Ovary (tissue), 9 donors: ENCODE measurements around the gene SERPING1. TPM values are rescaled to one million over a fixed set of nuclear protein-coding genes. Genes with fewer than 3 reads are reported as not detected.

Source experiments
- DNase-seq, 5 donors: peaks; one replicate each; pipeline ENCODE4 v3.0.0-alpha.2; 2019 to 2020
- H3K27ac ChIP-seq, 2 donors: fragments of 200-600 bp; one replicate each; pipeline versions ENCODE4 v1.5.1 to v1.8.0; 2019 to 2022
- H3K27me3 ChIP-seq: fragments of 200-600 bp; one replicate; pipeline ENCODE4 v1.8.0; 2022
- H3K36me3 ChIP-seq: fragments of 200-600 bp; sonication (generic); one replicate; pipeline ENCODE4 v1.5.1; 2019
- H3K4me1 ChIP-seq: one replicate; pipeline ENCODE4 v1.8.1; 2013; ENCODE audit warnings: mild to moderate bottlenecking, moderate library complexity; ENCODE audit not compliant: insufficient read depth
- H3K4me3 ChIP-seq: fragments of 200-600 bp; sonication (generic); one replicate; pipeline ENCODE4 v1.5.1; 2017
- H3K9me3 ChIP-seq, 2 donors: fragments of 200-600 bp in 1 of 2; sonication (generic) in 1 of 2; one replicate each; pipeline versions ENCODE4 v1.5.1 to v1.8.1; 2013 to 2019; ENCODE audit warnings: mild to moderate bottlenecking in 1 of 2, moderate library complexity in 1 of 2
- EP300 ChIP-seq: sonication (generic); formaldehyde crosslinking; IDR thresholded peaks from one replicate; pipeline ENCODE4 v1.6.1; 2017; ENCODE audit warnings: antibody characterized with exemption
- POLR2A ChIP-seq: fragments of 450-650 bp; IDR thresholded peaks from one replicate; pipeline ENCODE4 v1.6.1; 2017; ENCODE audit warnings: antibody characterized with exemption, mild to moderate bottlenecking, moderate library complexity
- WGBS, 3 donors: extraction: QIAGEN DNeasy Blood & Tissue Kit in 1 of 3; methylation state at CpG; one replicate each; pipeline versions ENCODE4 v1.1.5 to v1.1.7; 2013 to 2017; 5-methylcytosine and 5-hydroxymethylcytosine counted together
- intact Hi-C, 4 donors: fragments of 100-400 bp; cut with DNase I; formaldehyde crosslinking; loops; one replicate each; pipeline versions ENCODE4 v1.11.0 to v1.15.1; 2022 to 2023
- polyA plus RNA-seq, 2 donors: library from polyadenylated mRNA; stranded (reverse); fragments of 200-250 nt in 1 of 2; fragments of 350-450 nt in 1 of 2; fragmentation: Illumina TruSeq in 1 of 2; extraction: RNeasy Lipid Tissue Mini Kit (QIAGEN cat#74804) in 1 of 2; gene quantifications; one replicate each; pipeline ENCODE4 v1.2.3, GENCODE V29; 2013 to 2014
- total RNA-seq, 7 donors: library from RNA; depleted of rRNA in 2 of 7; stranded (reverse); fragments of >200 nt in 2 of 7; fragmentation: NEBNext Ultra II Directional in 3 of 7; extraction: Animal tissue kit (Norgen Biotek cat#: 25700) in 3 of 7; gene quantifications; one replicate each; pipeline versions ENCODE4 v1.1.0 to v1.2.4, GENCODE V29; 2016 to 2023
- TF ChIP-seq, protein P1 (sequence below), 3 donors: fragments of 450-650 bp in 2 of 3; fragments of 200-600 bp in 1 of 3; IDR thresholded peaks; one replicate each; pipeline versions ENCODE4 v1.5.1 to v1.8.0; 2016 to 2022; ENCODE audit warnings: antibody characterized with exemption in 3 of 3, mild to moderate bottlenecking in 1 of 3
- donor health status: DM: no; HTN: no; CAD: no; lungs with moderate emphysema.
- donor health status: DM: no; HTN: no; CAD: no.
- donor health status: Bipolar disorder and iron deficiency.
- donor health status: DM: yes; HTN: yes; CAD: no.
- donor health status: DM: no; HTN: no; CAD: no.
- donor health status: DM: yes; HTN: yes; CAD: no.

SERPING1 gene
- total and polyA plus RNA-seq, 9 donors, result 454 to 2,358 (median 729) TPM

DNA sequence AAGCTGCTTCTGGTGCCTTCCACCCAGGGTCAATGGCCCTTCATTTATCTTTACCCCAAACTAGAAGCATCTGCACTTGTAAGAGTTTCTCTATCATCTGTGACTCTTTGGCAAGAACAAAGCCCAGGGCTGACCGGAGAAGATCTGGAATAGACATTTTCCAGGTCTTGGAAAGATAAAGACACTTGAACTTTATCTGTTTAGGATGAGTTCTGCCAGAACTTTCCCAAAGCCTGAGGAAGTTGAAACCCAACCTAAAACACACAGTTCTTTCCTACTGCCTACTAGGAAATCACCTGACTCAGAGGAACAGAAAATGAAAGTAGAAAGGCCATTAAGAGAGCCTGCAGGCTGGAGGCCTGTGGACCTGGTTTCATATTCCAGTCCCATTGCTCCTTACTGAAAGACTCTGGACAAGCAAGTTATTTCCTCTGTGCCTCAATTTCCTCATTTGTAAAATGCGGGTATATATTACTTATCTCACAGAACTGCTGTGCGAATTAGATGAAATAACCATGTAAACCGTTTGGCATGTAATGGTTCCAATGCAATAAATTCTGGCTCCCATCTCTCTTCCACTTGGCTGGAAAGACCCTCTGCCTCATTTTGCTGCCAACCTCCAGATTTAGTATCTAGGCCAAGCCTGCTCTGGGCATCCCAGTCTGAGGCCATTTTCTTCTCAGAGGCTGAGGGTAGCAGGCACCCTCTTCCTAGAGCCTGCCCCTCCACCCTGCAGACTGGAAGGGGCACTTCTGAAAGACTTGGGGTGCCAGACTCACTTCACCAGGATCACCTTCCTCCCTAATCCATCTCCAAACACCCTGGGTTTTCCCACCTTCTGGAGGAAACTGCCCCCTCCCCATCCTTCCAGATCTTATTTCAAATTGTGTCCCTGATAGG lies 31.2 kb upstream of the SERPING1 start:
- Histone ChIP-seq H3K4me1 (peaks cover 10% of the 10 kb centered on the region), H3K4me3 (peak overlapping the region; percentile 76), H3K27ac (peak overlapping the region; percentile 78 to 85), H3K36me3 (no peaks in the 10 kb centered on the region), H3K9me3 (no peaks in the 10 kb centered on the region), H3K27me3 (no peaks in the 10 kb centered on the region)
- WGBS, 3 donors, result 13 to 18% (median 17%) methylated on average over 4 of the region's 4 CpGs
- DNase-seq, result peak in 2 of 5 donors; percentile 14 to 46
- intact Hi-C loops, result loop anchor here in 3 of 4 donors (2.0 to 5.0 kb wide), 2 partner anchors 75 to 76 kb away; no protein-coding TSS in a partner anchor
- no peak for TF ChIP-seq POLR2A
- no peak for TF ChIP-seq EP300
- TF ChIP-seq, protein P1, sequence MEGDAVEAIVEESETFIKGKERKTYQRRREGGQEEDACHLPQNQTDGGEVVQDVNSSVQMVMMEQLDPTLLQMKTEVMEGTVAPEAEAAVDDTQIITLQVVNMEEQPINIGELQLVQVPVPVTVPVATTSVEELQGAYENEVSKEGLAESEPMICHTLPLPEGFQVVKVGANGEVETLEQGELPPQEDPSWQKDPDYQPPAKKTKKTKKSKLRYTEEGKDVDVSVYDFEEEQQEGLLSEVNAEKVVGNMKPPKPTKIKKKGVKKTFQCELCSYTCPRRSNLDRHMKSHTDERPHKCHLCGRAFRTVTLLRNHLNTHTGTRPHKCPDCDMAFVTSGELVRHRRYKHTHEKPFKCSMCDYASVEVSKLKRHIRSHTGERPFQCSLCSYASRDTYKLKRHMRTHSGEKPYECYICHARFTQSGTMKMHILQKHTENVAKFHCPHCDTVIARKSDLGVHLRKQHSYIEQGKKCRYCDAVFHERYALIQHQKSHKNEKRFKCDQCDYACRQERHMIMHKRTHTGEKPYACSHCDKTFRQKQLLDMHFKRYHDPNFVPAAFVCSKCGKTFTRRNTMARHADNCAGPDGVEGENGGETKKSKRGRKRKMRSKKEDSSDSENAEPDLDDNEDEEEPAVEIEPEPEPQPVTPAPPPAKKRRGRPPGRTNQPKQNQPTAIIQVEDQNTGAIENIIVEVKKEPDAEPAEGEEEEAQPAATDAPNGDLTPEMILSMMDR (IDR thresholded peaks at IDR 0.05), result no peak

DNA sequence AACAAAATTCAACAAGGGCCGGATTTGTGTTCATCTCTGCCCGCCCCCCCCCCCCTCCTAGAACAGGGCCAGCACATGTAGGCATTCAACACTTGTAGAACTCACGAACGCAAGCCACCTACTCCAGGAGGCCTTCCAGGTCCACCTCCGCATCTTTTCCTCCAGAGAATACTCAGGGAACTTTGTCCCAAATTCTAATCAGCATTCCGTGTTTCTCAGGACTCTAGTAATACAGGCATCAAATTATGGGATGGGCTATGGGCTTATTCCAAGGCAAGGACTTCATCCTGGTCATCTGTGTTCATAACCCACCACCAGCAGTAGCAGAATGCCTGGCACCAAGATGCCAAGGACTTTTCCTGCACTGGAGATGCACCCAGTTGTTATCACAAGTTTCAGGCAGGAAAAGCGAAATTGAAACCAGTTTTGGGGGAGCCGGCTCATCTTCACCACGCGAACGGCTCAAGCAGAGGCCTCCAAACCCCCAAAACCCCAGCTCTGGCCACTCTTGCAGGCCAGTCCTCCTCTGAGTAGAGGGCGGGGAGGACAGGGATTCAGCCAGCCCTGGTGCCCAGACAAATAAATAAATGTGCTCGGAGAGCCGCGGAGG lies 30.5 kb upstream of the SERPING1 start:
- intact Hi-C loops, result loop anchor here in 3 of 4 donors (2.0 to 5.0 kb wide), 2 partner anchors 74 to 75 kb away; no protein-coding TSS in a partner anchor
- H3K27ac ChIP-seq, result peak overlapping the region; percentile 78 to 85
- H3K9me3 ChIP-seq, result no peaks in the 10 kb centered on the region
- no peak for TF ChIP-seq POLR2A
- TF ChIP-seq EP300, result no peak
- TF ChIP-seq, protein P1 (IDR thresholded peaks at IDR 0.05), result no peak
- H3K27me3 ChIP-seq, result no peaks in the 10 kb centered on the region
- 1 to 4% (median 2%) methylated on average over 15 of the region's 15 CpGs for WGBS, 3 donors
- H3K36me3 ChIP-seq, result no peaks in the 10 kb centered on the region
- H3K4me3 ChIP-seq, result peak overlapping the region; percentile 76
- H3K4me1 ChIP-seq, result peaks cover 10% of the 10 kb centered on the region
- DNase-seq, result no peak

DNA sequence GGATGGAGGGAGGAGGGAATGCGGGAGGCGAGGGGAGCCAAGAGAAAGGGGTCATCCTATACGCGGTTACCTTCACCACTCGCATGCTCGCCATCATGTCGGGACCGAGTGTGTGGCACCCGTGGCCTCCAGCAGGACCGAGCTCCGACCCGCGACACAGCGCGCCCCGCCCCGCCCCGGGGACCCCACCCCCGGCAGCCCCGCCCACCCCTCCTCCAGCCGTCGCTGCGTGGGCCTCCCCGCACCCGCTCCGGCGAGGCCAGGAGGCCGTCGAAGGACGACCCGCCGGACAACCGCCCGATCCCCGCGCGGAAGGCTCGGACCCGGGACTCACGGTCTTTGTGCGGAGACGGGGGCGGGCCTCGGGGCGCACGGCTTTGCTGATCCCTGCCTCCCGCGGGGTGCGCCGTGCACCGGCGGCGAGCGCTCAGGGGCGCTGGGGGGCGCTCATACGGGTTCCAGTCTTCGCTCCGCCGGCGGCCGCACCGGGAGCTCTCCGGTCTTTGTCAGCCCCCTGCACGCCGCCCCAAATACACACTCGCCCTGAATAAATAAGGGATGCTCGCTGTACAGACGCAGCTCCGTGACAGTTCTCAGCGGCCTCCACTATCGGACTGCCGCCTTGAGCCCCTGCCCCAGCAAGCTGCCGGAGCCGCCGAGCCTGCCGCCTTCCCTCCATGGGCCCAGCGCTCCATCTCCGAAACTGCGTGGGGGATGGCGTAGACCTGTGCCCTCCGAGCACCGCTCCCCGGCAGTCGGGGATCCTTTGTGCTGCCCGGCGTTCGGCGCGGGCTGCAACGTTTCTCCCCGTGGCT lies 29.8 kb upstream of the SERPING1 start, which contains the start of gene UBE2L6:
UBE2L6 (minus strand) TSS at position 158 of the 815 bp plus-strand sequence; CDS start at position 97, 61 bp downstream.
- Histone ChIP-seq H3K27ac (peak within 1 kb of the TSS; percentile 78 to 85), H3K36me3 (no peaks in the 10 kb centered on the region), H3K9me3 (no peaks in the 10 kb centered on the region), H3K4me3 (peak within 1 kb of the TSS; percentile 76), H3K27me3 (no peaks in the 10 kb centered on the region), H3K4me1 (peaks cover 10% of the 10 kb centered on the region)
- peak; percentile 64 to 82 (median 74) for DNase-seq
- WGBS, 3 donors, result 1% methylated on average over 75 to 92 of the region's 92 CpGs
- intact Hi-C loops, result loop anchor here (2.0 to 5.0 kb wide), 2 partner anchors 73 to 75 kb away; no protein-coding TSS in a partner anchor
- peak; percentile 51 for TF ChIP-seq POLR2A
- TF ChIP-seq, protein P1 (IDR thresholded peaks at IDR 0.05), result peak in 2 of 3 donors; percentile 90 to 93
- TF ChIP-seq EP300, result no peak
